H1 (cell line): ENCODE data around the gene TENT4A.

Experiments used
- CREB1 ChIP-seq: IDR thresholded peaks from 2 replicates; pipeline ENCODE4 v1.6.1; 2012; ENCODE audit warnings: inconsistent platforms
- EP300 ChIP-seq, 2 experiments: IDR thresholded peaks; 1 replicate in 1 of 2; 2 replicates in 1 of 2; pipeline ENCODE4 v1.6.1; 2011 to 2012; ENCODE audit warnings: low read depth in 2 of 2, low read length in 2 of 2, mild to moderate bottlenecking in 2 of 2, borderline replicate concordance in 1 of 2, inconsistent platforms in 1 of 2, moderate library complexity in 1 of 2
- EZH2 ChIP-seq: fragments of 200-600 bp; sonication (generic); IDR thresholded peaks from 2 replicates; pipeline ENCODE4 v1.7.1; 2012; ENCODE audit warnings: low read depth, mild to moderate bottlenecking, moderate library complexity, low read length, inconsistent platforms; ENCODE audit not compliant: severe bottlenecking
- GABPA ChIP-seq: IDR thresholded peaks from 2 replicates; pipeline ENCODE4 v1.6.1; 2011; ENCODE audit warnings: mild to moderate bottlenecking, low read length, moderate library complexity, borderline replicate concordance; ENCODE audit not compliant: insufficient read depth
- JUND ChIP-seq: IDR thresholded peaks from 2 replicates; pipeline ENCODE4 v1.6.1; 2011; ENCODE audit warnings: mild to moderate bottlenecking, improper control_type of control experiment, low read length
- KDM1A ChIP-seq: fragments of 200-600, 300-600 bp; sonication (generic); IDR thresholded peaks from 2 replicates; pipeline ENCODE4 v1.7.1; 2016; ENCODE audit warnings: mild to moderate bottlenecking, low read length, borderline replicate concordance
- POLR2A ChIP-seq, 2 experiments: IDR thresholded peaks; 1 replicate in 1 of 2; 2 replicates in 1 of 2; pipeline ENCODE4 v1.6.1; 2011; ENCODE audit warnings: low read depth in 2 of 2, low read length in 2 of 2, mild to moderate bottlenecking in 2 of 2; ENCODE audit errors: control extremely low read depth in 1 of 2
- TF ChIP-seq, protein P1 (sequence below), 3 experiments: IDR thresholded peaks; 1 replicate in 2 of 3; 2 replicates in 1 of 3; pipeline versions ENCODE4 v1.5.1 to v1.6.1; 2011; ENCODE audit warnings: low read length in 3 of 3, mild to moderate bottlenecking in 3 of 3, inconsistent platforms in 2 of 3, low read depth in 1 of 3, moderate library complexity in 1 of 3; ENCODE audit not compliant: insufficient read depth in 1 of 3; ENCODE audit errors: control extremely low read depth in 1 of 3

DNA sequence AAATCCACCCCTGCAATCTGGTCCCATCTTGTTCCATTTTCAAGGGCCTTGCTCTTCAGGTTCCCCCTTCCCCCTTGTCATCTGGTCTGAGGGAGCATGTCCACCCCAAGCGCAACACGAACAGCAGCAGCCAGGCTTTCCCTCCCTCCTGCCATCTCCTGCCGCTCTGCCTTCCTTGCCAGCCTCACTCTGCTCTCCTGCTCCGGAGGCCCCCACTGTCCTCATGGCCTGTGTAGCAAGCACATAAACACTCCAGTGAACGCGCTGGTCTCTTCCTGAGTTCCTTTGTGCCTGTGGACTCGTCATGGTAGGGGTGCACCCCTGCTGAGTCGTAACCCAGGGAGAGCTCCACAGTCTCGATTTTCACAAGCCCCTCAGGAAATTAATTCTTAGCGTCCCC lies 29.9 kb downstream of the TENT4A start:
- TF ChIP-seq EP300 (IDR thresholded peaks at IDR 0.05; ENCODE audit: borderline replicate concordance in 1 of 2, low read depth in 2 of 2, low read length in 2 of 2) (no peak), POLR2A (IDR thresholded peaks at IDR 0.05; ENCODE audit: control extremely low read depth in 1 of 2, low read depth in 2 of 2, low read length in 2 of 2) (no peak), JUND (no peak), CREB1 (no peak), GABPA (no peak), KDM1A (no peak), EZH2 (no peak)
- TF ChIP-seq, protein P1, sequence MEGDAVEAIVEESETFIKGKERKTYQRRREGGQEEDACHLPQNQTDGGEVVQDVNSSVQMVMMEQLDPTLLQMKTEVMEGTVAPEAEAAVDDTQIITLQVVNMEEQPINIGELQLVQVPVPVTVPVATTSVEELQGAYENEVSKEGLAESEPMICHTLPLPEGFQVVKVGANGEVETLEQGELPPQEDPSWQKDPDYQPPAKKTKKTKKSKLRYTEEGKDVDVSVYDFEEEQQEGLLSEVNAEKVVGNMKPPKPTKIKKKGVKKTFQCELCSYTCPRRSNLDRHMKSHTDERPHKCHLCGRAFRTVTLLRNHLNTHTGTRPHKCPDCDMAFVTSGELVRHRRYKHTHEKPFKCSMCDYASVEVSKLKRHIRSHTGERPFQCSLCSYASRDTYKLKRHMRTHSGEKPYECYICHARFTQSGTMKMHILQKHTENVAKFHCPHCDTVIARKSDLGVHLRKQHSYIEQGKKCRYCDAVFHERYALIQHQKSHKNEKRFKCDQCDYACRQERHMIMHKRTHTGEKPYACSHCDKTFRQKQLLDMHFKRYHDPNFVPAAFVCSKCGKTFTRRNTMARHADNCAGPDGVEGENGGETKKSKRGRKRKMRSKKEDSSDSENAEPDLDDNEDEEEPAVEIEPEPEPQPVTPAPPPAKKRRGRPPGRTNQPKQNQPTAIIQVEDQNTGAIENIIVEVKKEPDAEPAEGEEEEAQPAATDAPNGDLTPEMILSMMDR (IDR thresholded peaks at IDR 0.05; ENCODE audit: control extremely low read depth in 1 of 3, insufficient read depth in 1 of 3, low read depth in 1 of 3, low read length in 3 of 3): no peak
